Uterus (tissue), 4 donors: ENCODE measurements around the gene VIPR2. TPM values are rescaled to one million over a fixed set of nuclear protein-coding genes. Genes with fewer than 3 reads are reported as not detected.

Experiments
- DNase-seq, 2 donors: peaks; one replicate each; pipeline ENCODE4 v3.0.0-alpha.2; 2019 to 2020
- H3K27ac ChIP-seq, 2 donors: fragments of 200-600 bp; sonication (generic); 1 replicate in 1 of 2; 2 replicates in 1 of 2; pipeline ENCODE4 v1.5.1; 2016 to 2018
- H3K27me3 ChIP-seq, 2 donors: fragments of 200-600 bp; sonication (generic); one replicate each; pipeline ENCODE4 v1.5.1; 2018 to 2019; ENCODE audit warnings: control low read depth in 1 of 2
- H3K36me3 ChIP-seq, 2 donors: fragments of 200-600 bp; sonication (generic); one replicate each; pipeline ENCODE4 v1.5.1; 2019; ENCODE audit warnings: control low read depth in 1 of 2
- H3K4me1 ChIP-seq, 2 donors: fragments of 200-600 bp; sonication (generic); one replicate each; pipeline ENCODE4 v1.5.1; 2018 to 2019; ENCODE audit warnings: control low read depth in 1 of 2
- H3K4me3 ChIP-seq, 2 donors: fragments of 200-600 bp; sonication (generic); 1 replicate in 1 of 2; 2 replicates in 1 of 2; pipeline ENCODE4 v1.5.1; 2018 to 2019; ENCODE audit warnings: mild to moderate bottlenecking in 1 of 2
- H3K9me3 ChIP-seq, 2 donors: fragments of 200-600 bp; sonication (generic); one replicate each; pipeline ENCODE4 v1.5.1; 2019; ENCODE audit warnings: control low read depth in 1 of 2
- POLR2A ChIP-seq, 2 donors: fragments of 450-650 bp; IDR thresholded peaks; one replicate each; pipeline ENCODE4 v1.6.1; 2016; ENCODE audit warnings: antibody characterized with exemption in 2 of 2, mild to moderate bottlenecking in 1 of 2, moderate library complexity in 1 of 2
- intact Hi-C: fragments of 100-400 bp; cut with DNase I; formaldehyde crosslinking; loops from one replicate; pipeline ENCODE4 v1.15.1; 2023; ENCODE audit warnings: low total_unique reads
- total RNA-seq, 4 donors: library from RNA; depleted of rRNA in 3 of 4; stranded (reverse); fragments of >200 nt in 3 of 4; gene quantifications; one replicate each; pipeline versions ENCODE4 v1.1.0 to v1.2.4, GENCODE V29; 2014 to 2023
- TF ChIP-seq, protein P1 (sequence below), 4 experiments: fragments of 200-600 bp in 2 of 4; fragments of 450-650 bp in 2 of 4; sonication (generic) in 2 of 4; IDR thresholded peaks; one replicate each; pipeline ENCODE4 v1.5.1; 2016 to 2019; ENCODE audit warnings: antibody characterized with exemption in 4 of 4, mild to moderate bottlenecking in 2 of 4, moderate library complexity in 1 of 4
- donor health status: DM: yes; HTN: yes; CAD: no.

VIPR2 gene
- total RNA-seq, 4 donors from 2014 or later, result 3.1 to 9.8 (median 4.5) TPM

DNA sequence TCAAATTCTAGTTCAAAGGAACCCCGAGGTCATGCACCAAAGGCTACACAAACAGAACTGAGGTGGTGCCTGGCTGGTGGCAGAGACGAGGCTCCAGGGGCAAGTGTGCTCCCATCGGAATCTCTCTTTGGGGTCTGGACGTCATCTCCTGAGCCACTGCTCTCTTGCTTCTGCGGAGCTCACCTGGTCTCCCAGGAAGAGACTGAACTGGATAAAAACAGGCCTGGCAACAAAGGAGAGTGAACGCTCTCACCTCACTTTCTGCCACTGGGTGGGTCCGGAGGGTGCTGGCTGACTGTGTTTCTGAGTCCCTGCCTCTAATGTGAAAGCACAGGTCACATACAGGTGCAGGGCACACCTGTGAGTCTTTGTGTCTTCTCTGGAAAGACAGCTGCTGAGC, 22.4 kb downstream of the VIPR2 start:
- intact Hi-C loops, result no loop called here
- DNase-seq, result no peak
- H3K27me3 ChIP-seq, result no peaks in the 10 kb centered on the region

DNA sequence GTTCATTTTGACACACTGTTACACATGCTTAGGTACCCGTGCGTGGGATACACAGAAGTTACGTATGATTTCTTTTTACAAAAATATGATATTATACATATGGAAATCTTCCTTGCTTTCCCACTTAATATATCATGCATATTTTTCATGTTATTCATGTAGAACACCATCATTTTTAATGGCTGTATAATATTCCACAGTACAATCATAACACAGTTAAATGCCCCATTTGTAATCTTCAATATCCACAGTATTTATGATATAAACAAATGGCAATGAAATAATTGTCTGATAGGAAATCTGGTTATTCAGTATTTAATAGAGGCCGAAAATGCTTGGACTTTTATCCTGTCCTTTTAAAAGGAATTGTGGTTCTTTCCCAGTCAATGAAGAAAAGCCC, 23.2 kb downstream of the VIPR2 start:
- no peak for TF ChIP-seq POLR2A (IDR thresholded peaks at IDR 0.05)
- TF ChIP-seq, protein P1, sequence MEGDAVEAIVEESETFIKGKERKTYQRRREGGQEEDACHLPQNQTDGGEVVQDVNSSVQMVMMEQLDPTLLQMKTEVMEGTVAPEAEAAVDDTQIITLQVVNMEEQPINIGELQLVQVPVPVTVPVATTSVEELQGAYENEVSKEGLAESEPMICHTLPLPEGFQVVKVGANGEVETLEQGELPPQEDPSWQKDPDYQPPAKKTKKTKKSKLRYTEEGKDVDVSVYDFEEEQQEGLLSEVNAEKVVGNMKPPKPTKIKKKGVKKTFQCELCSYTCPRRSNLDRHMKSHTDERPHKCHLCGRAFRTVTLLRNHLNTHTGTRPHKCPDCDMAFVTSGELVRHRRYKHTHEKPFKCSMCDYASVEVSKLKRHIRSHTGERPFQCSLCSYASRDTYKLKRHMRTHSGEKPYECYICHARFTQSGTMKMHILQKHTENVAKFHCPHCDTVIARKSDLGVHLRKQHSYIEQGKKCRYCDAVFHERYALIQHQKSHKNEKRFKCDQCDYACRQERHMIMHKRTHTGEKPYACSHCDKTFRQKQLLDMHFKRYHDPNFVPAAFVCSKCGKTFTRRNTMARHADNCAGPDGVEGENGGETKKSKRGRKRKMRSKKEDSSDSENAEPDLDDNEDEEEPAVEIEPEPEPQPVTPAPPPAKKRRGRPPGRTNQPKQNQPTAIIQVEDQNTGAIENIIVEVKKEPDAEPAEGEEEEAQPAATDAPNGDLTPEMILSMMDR (IDR thresholded peaks at IDR 0.05), result no peak
- intact Hi-C loops, result no loop called here

More for the DNA sequence above, 22.4 kb downstream of the VIPR2 start:
- Histone ChIP-seq H3K27ac (no peak overlapping the region), H3K4me1 (no peaks in the 10 kb centered on the region), H3K36me3 (no peaks in the 10 kb centered on the region), H3K9me3 (no peaks in the 10 kb centered on the region), H3K4me3 (no peak overlapping the region)
- TF ChIP-seq, protein P1 (IDR thresholded peaks at IDR 0.05), result no peak

DNA sequence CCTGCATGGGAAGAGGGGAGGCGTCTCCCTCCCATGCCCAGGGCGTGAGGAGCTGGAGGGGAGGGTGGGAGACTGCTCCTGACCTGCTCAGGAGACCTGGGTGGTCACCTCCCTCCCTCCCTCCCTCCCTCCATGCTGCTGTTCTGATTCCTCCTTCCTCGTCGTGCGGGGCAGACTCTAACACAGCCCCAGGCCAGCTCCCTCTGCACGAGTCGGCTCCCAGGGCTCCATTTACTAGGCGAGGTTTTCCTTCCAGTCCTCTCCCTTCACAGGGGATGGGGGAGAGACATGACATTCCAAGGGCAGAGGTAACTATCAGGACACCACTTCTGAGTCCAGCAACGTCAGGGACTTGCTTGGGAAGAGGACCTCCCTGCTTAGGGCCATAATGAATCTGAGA, 23.6 kb downstream of the VIPR2 start:
- Histone ChIP-seq H3K4me3 (no peak overlapping the region), H3K9me3 (no peaks in the 10 kb centered on the region), H3K36me3 (no peaks in the 10 kb centered on the region), H3K27ac (no peak overlapping the region), H3K27me3 (no peaks in the 10 kb centered on the region), H3K4me1 (no peaks in the 10 kb centered on the region)
- intact Hi-C loops, result no loop called here
- TF ChIP-seq, protein P1 (IDR thresholded peaks at IDR 0.05), result no peak
- TF ChIP-seq POLR2A (IDR thresholded peaks at IDR 0.05), result no peak
- DNase-seq, result peak in 1 of 2 donors; percentile 4

More for the DNA sequence above, 23.2 kb downstream of the VIPR2 start:
- H3K9me3 ChIP-seq, result no peaks in the 10 kb centered on the region
- no peak overlapping the region for H3K27ac ChIP-seq
- no peak for DNase-seq
- no peak overlapping the region for H3K4me3 ChIP-seq
- no peaks in the 10 kb centered on the region for H3K36me3 ChIP-seq
- H3K4me1 ChIP-seq, result no peaks in the 10 kb centered on the region
- no peaks in the 10 kb centered on the region for H3K27me3 ChIP-seq

DNA sequence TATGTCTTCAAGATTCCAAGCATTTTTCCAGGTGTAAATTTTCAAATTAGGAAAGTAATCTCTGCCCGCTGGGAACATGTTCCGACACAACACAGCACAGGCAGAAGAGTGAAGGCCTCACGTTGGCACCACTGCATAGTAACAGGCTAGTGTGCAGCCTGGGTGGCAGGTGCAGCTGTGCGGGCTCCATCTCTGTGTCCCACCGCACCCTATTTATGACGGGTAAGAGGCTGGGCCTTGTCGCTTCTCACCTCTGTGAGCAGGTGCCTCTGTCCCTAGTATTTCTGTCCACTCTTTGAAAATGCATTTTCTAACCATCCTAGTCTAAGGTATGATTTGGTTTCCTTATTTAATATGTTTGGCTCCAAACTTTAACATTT, 24.1 kb downstream of the VIPR2 start:
- no peak overlapping the region for H3K4me3 ChIP-seq
- no peaks in the 10 kb centered on the region for H3K27me3 ChIP-seq
- H3K36me3 ChIP-seq, result no peaks in the 10 kb centered on the region
- no peaks in the 10 kb centered on the region for H3K4me1 ChIP-seq
- no peaks in the 10 kb centered on the region for H3K9me3 ChIP-seq
- DNase-seq, result peak in 1 of 2 donors; percentile 5
- intact Hi-C loops, result no loop called here
- no peak overlapping the region for H3K27ac ChIP-seq
- no peak for TF ChIP-seq POLR2A (IDR thresholded peaks at IDR 0.05)
- TF ChIP-seq, protein P1 (IDR thresholded peaks at IDR 0.05), result no peak

DNA sequence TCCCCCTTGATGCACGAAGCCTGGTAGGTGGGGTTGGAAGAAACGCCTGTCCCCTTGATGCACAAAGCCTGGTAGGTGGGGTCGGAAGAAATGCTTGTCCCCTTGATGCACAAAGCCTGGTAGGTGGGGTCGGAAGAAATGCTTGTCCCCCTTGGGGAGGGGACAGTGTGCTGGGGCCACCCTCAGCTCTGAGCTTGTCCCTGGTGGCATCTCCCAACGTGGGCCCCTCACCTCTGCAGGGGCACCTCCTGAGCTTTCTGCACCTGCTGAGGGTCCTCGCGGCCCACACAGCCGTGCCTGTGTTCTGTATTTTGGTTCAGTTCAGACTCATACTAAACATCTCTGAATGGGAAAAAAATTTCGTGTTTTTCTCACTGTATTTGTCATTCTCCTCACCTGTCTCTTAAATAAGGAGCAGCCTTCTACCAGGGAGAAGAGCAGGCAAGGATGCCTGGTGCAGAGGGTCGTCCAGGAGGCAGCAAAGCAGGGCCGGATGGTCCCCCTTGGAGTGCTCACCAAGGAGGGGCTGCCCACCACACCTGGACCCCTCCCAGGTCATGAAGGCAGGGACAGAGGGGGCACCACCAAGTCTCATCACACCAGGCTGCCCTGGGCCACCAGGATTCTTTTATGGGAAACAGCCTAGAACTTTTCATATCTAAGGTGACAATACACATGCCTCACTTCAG, 24.7 kb downstream of the VIPR2 start:
- TF ChIP-seq POLR2A (IDR thresholded peaks at IDR 0.05), result no peak
- TF ChIP-seq, protein P1 (IDR thresholded peaks at IDR 0.05), result no peak

More for the DNA sequence above, 24.7 kb downstream of the VIPR2 start:
- H3K4me1 ChIP-seq, result no peaks in the 10 kb centered on the region
- DNase-seq, result peak; percentile 6 to 9
- no peaks in the 10 kb centered on the region for H3K27me3 ChIP-seq
- no peak overlapping the region for H3K4me3 ChIP-seq
- no peaks in the 10 kb centered on the region for H3K36me3 ChIP-seq
- H3K9me3 ChIP-seq, result no peaks in the 10 kb centered on the region
- no peak overlapping the region for H3K27ac ChIP-seq
- intact Hi-C loops, result no loop called here
